ENCODE data around the gene PCNX4. TPM values are rescaled to one million over a fixed set of nuclear protein-coding genes. Genes with fewer than 3 reads are reported as not detected.
"Not testable (repeated sequence)": the region's sequence is repeated elsewhere in the genome, so short reads cannot be mapped to it uniquely, and the experiment has no call there.

Gene PCNX4
- total RNA-seq (2014; rRNA removed; shearing (Covaris generic)), result 81.3 and 97.5 TPM in 2 replicates

- peak; percentile 91 for DNase-seq (ENCODE audit: low spot score)
Observed at GRCh38 chr14:60091550-60092525, at the start of gene PCNX4. PCNX4 (plus strand) TSS chr14:60091923; CDS start chr14:60107639, 15,716 bp downstream.

GRCh38 chr14:60047976-60048375, 43.7 kb upstream of the PCNX4 start:
- not testable (repeated sequence) for DNase-seq (ENCODE audit: low spot score)

- DNase-seq (ENCODE audit: low spot score), result no peak
Observed at GRCh38 chr14:60051721-60052221, 40.0 kb upstream of the PCNX4 start.

GRCh38 chr14:60058087-60058486, 33.6 kb upstream of the PCNX4 start:
- DNase-seq (ENCODE audit: low spot score), result no peak

GRCh38 chr14:60061371-60061770, 30.4 kb upstream of the PCNX4 start:
- peak; percentile 36 for DNase-seq (ENCODE audit: low spot score)

GRCh38 chr14:60064491-60065072, 27.1 kb upstream of the PCNX4 start:
- DNase-seq (ENCODE audit: low spot score), result peak; percentile 16

GRCh38 chr14:60067882-60068281, 23.8 kb upstream of the PCNX4 start:
- DNase-seq (ENCODE audit: low spot score), result no peak

GRCh38 chr14:60079723-60080122, 12.0 kb upstream of the PCNX4 start:
- DNase-seq (ENCODE audit: low spot score), result no peak

- no peak for DNase-seq (ENCODE audit: low spot score)
Observed at GRCh38 chr14:60085085-60085484, 6.6 kb upstream of the PCNX4 start.

GRCh38 chr14:60085693-60086092, 6.0 kb upstream of the PCNX4 start:
- no peak for DNase-seq (ENCODE audit: low spot score)

- DNase-seq (ENCODE audit: low spot score), result no peak
Observed at GRCh38 chr14:60087668-60088067, 4.1 kb upstream of the PCNX4 start.

GRCh38 chr14:60089221-60089620, 2.5 kb upstream of the PCNX4 start:
- no peak for DNase-seq (ENCODE audit: low spot score)

- peak; percentile 43 for DNase-seq (ENCODE audit: low spot score)
Observed at GRCh38 chr14:60090864-60091519, 731 bp upstream of the PCNX4 start.

- peak; percentile 10 for DNase-seq (ENCODE audit: low spot score)
Observed at GRCh38 chr14:60092526-60092920, 800 bp downstream of the PCNX4 start.

GRCh38 chr14:60093080-60093479, 1.4 kb downstream of the PCNX4 start:
- no peak for DNase-seq (ENCODE audit: low spot score)

- no peak for DNase-seq (ENCODE audit: low spot score)
Observed at GRCh38 chr14:60093606-60094005, 1.9 kb downstream of the PCNX4 start.

GRCh38 chr14:60094306-60094897, 2.7 kb downstream of the PCNX4 start:
- DNase-seq (ENCODE audit: low spot score), result peak; percentile 85

- no peak for DNase-seq (ENCODE audit: low spot score)
Observed at GRCh38 chr14:60095231-60095630, 3.5 kb downstream of the PCNX4 start.

GRCh38 chr14:60095781-60096450, 4.2 kb downstream of the PCNX4 start:
- no peak for DNase-seq (ENCODE audit: low spot score)

- DNase-seq (ENCODE audit: low spot score), result no peak
Observed at GRCh38 chr14:60097974-60098373, 6.3 kb downstream of the PCNX4 start.

GRCh38 chr14:60099855-60100254, 8.1 kb downstream of the PCNX4 start:
- not testable (repeated sequence) for DNase-seq (ENCODE audit: low spot score)

Data from A172 (cell line).